ENCODE measurements around the gene LIX1L. TPM values are rescaled to one million over a fixed set of nuclear protein-coding genes. Genes with fewer than 3 reads are reported as not detected.

LIX1L gene
- total RNA-seq, 1 donor from 2014 or later, result 57.6 TPM

DNA sequence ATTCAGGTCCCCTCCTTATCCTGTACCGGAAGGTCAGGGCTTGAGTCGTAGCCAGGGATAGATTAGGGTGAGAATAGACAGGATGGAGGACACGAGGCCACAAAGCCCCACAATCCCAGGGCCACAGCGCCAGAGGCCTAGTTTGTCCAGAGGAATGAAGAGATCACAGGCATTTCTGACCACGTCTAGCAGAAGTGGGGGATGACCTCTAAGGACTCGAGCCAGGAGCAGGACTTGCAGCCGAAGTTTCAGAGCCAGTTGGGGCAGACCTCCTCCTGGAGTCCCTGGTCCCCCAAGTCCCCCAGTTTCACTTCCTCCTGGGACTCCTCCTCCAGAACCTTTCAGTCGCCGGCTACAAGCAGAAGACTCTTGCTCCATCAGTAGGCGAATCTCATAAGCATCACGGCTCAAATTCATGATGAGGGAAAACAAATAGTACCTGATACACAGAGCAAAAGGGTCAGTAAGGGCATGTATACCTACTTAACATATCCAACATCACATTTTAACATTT is 45.6 kb downstream of the LIX1L start:
- DNase-seq (ENCODE audit: low spot score), result no peak
- ATAC-seq, result no peak
- intact Hi-C loops (cut with DNase I), result no loop called here

GRCh38 chr1:145908653-145909052 is 49.2 kb downstream of the LIX1L start:
- intact Hi-C loops (cut with DNase I), result no loop called here

GRCh38 chr1:145906954-145907753 is 50.7 kb downstream of the LIX1L start:
- intact Hi-C loops (cut with DNase I), result no loop called here
- no peak for ATAC-seq
- DNase-seq (ENCODE audit: low spot score), result peak; percentile 45

More at GRCh38 chr1:145908653-145909052, 49.2 kb downstream of the LIX1L start:
- no peak for DNase-seq (ENCODE audit: low spot score)
- no peak for ATAC-seq

GRCh38 chr1:145901312-145902021 is 56.4 kb downstream of the LIX1L start:
- intact Hi-C loops (cut with DNase I), result no loop called here
- ATAC-seq, result no peak
- DNase-seq (ENCODE audit: low spot score), result no peak

DNA sequence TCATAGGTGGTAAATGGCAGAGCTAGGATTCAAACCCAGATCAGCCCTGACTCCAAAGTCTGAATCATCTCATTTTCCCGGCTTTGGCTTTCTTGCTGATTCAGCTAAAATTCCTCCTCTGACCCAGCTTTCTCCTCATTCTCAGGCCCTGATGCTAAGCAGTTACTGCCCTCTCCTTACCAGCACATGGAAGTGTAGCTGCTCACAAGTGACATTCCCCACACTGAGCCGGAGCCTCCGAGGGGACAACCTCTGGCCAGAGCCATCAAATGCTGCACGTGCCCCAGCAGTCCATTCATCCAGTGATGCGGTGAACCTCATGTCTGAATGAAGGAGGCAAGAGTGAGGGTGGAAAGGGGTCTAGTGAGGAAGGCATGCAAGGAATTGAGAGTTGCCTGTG is 59.1 kb downstream of the LIX1L start:
- DNase-seq (ENCODE audit: low spot score) (no peak), ATAC-seq (no peak)
- intact Hi-C loops (cut with DNase I), result no loop called here

DNA sequence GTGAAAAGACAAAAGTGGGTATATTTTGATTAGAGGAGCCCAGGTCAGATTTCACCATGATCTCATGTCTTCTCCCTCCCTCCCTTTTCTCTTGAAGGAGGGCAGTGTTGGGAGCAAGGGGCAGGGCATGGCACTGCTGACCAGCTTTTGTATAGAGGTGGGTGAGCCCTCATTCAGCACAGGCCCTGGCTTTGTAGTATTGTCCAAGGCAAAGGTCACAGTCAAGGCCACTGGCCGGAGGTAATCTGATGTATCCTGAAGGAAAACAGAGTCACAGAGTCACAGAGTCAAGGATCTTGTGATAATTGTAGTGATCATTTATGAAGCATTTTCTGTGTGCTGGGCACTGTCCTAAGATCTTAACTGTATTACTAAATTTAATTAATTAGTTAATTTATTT is 59.8 kb downstream of the LIX1L start:
- no peak for DNase-seq (ENCODE audit: low spot score)
- intact Hi-C loops (cut with DNase I), result no loop called here
- ATAC-seq, result no peak

GRCh38 chr1:145895471-145895870 is 62.3 kb downstream of the LIX1L start:
- DNase-seq (ENCODE audit: low spot score) (no peak), ATAC-seq (no peak)
- intact Hi-C loops (cut with DNase I), result no loop called here

DNA sequence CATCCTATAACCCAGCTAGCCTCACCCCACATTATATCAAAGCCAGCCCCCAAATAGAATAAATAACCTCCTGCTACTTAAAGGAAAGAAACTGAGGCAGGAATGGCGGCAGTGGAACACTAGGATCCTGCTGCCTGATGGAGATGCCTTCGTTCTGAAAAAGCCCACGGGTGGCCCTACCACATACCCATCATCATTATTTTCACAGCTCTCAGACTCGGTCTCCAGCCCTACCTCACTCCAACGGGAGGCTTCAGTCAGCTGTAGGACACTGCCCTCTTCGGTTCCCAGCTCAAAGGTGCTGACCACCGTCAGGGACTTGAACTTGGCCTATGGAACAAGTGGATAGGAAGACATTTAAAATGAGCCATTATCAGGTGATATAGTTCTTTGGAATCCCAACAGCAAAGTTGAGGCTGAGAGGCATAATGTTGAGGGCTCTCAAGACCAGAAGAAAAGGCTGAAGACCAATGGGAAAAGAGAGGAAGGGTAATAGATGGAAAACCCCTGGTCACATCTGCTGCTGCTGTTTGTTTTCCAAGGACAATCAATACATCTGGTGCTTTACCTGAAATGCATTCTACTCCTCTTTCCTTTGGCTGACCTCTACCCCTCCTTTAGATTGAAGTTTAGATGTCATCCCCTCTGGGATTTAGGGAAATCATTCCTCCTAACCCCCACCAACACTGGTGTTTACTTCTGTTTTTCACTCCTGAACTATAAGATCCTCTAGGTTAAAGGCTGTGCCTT is 64.3 kb downstream of the LIX1L start:
- ATAC-seq (no peak), DNase-seq (ENCODE audit: low spot score) (no peak)
- intact Hi-C loops (cut with DNase I), result no loop called here

DNA sequence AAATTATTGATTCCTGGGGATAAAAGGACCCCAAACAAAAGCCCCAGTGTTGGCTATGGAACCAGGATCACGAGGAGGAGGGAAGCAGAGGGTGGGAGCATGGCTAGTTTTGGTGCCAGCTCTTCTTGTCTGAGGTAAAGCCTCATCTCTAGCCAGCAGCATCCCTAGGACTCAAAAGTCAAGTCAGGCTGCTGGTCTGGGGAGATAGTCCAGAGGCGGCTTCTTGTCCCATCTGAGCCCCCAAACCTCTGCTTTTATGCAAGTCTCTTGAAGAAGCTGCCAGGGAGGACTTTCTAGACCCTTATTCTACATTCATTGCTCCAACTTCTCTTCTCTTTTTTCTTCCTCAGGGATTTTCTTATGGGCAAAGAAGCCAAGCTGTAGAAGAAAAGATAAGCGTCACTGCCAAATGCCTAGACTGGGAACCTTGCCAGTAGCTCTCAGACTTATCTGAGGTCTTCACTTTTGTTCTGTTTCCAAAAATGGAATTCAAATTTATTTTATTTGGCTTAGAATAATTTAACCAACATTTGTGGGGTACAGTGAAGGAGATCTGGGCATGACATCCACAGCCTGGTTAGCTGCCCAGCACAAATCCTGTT is 65.2 kb downstream of the LIX1L start:
- DNase-seq (ENCODE audit: low spot score) (no peak), ATAC-seq (peak; percentile 45)
- intact Hi-C loops (cut with DNase I), result no loop called here

DNA sequence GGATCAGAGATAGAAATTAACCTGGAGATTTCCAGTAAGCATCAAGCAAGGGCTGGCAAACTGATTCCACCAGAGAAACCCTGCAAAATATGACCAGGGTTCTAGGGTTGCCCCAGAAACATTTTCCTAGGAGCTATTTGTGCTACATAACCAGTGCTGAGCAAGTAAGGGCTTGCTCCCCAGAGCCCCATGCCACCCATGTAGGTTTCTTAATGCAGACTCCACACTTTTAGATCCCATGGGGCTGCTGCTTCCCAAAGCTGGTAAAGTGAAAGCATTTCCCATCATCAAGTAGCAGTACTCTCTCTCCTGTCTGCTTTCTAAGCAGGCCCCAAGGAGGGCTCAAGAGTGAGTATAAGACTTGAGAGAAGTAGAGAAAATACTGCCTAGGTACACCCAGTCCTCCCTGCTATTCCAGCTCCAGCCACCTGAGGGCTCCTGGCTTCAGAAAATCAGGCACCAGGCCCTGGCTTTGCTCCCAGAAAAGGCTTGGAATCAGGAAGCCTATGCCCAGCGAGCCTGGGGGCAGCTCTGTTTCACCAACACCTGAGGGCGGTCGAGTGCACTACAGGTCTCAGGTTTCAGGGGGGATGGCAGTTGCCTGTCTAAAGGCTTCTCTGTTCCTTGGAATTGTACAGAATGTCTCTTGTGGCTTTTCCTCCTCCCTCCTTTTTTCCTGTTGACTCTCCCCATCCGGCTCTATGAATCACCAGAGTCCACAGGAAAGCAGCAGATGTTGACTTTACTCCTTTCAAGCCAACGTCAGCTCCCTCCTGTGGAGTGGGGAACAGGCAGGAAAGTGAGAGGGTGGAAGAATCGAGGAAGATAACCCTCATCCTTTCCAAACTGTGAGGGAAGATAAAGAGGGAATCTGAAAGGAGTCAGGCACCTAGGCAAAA is 66.0 kb downstream of the LIX1L start:
- intact Hi-C loops (cut with DNase I), result no loop called here
- DNase-seq (ENCODE audit: low spot score), result peak; percentile 96
- peak; percentile 96 for ATAC-seq

DNA sequence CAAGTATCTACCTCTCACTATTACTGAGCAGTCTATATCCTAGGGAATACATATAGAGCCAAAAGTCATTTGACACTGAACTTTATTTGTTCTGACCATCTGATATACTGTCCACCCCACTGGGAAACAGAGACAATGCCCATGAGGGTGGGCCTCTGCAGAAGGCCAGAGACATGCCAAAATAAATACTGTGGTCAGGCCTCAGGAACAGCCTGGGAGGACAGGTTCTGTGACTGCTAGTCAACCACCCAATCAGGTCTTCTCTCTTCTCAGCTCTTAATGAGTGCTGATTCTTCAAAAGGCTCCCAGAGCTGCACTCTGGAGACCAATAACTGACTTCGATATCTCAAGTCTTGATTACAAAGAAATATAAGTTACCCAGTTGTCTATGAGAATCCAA is 66.7 kb downstream of the LIX1L start:
- no peak for DNase-seq (ENCODE audit: low spot score)
- intact Hi-C loops (cut with DNase I), result no loop called here
- ATAC-seq, result peak; percentile 20

DNA sequence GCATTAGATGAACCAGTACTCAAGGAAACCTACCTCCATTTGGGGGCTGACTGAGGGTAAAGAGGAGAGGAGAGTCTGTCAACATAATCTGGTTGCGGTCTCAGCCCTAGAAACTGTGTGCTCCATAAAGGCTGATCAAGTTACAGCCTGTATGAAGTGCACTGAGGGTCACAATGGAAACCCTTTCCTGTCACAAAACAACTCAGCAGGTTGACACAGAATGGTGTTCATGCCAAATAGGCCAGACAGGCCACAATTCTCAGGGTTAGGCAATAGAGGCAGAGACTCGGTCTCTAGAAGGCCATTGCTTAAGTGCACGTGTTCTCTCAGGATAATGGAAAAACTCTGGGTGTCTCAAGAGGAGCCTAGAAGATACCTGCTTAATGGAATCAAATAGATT is 68.1 kb downstream of the LIX1L start:
- ATAC-seq (no peak), DNase-seq (ENCODE audit: low spot score) (no peak)
- intact Hi-C loops (cut with DNase I), result no loop called here

DNA sequence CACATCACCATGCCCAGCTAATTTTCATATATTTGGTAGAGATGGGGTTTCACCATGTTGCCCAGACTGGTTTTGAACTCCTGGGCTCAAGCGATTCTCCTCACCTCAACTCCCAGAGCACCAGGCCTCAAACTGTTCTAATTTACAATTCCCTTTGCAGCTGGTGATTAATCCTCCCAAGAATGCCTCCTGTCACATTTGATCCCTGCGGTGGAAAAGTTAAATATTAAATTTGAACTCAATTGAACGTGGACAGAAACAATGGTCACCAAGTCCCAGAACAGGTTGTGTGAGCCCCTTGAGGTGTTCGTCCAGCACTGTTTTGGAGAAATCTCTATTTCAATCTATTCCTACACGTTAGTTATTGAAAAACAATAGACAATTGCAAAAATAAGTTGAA is 70.2 kb downstream of the LIX1L start:
- ATAC-seq (no peak), DNase-seq (ENCODE audit: low spot score) (no peak)
- intact Hi-C loops (cut with DNase I), result no loop called here

DNA sequence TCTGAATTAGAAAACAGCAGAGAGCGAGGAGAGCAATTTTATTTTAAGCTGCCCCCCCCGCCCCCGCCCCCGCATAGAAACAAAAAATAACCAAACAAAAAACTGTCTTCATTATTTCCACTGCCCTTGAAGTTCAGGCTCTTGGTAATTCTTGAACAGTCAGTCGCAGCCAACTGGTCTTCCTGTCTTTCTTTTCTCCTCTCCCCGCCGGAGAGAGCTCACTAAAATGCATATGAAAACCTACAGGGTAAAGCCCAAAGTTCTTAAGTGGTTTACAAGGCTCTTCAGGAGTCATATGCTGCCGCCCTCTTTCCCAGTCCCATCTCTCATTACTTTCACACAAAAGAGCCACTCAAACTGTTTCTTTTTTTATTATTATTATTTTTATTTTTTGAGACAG is 71.0 kb downstream of the LIX1L start:
- DNase-seq (ENCODE audit: low spot score) (no peak), ATAC-seq (no peak)
- intact Hi-C loops (cut with DNase I), result no loop called here

GRCh38 chr1:145886390-145886789 is 71.4 kb downstream of the LIX1L start:
- ATAC-seq, result peak; percentile 43
- intact Hi-C loops (cut with DNase I), result no loop called here
- DNase-seq (ENCODE audit: low spot score), result no peak

DNA sequence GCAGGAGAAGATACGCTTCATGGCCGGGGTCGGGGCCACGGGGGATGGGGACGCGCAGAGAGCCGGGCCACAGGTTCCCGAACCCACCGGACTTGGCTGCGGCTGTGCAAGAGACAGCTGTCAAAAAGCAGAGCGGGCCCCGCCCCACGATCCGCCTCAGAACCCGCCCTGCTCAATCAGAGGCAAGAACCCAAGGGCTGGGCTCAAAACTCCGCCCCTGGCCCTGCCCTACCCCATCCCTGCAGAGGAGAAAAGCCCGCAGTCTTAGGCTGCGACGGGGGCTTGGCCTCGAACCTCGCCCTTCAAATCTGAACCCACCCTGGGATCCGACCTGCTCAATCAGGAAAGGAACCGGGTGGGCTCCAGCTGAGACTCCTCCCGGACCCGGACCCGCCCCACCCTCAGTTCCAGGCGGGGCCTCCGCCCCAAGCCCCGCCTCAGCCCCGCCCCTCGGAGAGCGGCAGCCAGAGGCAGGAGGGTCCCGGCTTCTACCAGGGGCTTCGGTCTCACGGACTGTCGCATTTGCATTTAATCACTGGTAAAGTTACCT is 72.0 kb downstream of the LIX1L start, which contains the start of gene ANKRD35:
ANKRD35 (minus strand) TSS at position 129 of the 550 bp plus-strand sequence; CDS start at position 21, 108 bp downstream.
- peak; percentile 95 for ATAC-seq
- intact Hi-C loops (cut with DNase I), result no loop called here

DNA sequence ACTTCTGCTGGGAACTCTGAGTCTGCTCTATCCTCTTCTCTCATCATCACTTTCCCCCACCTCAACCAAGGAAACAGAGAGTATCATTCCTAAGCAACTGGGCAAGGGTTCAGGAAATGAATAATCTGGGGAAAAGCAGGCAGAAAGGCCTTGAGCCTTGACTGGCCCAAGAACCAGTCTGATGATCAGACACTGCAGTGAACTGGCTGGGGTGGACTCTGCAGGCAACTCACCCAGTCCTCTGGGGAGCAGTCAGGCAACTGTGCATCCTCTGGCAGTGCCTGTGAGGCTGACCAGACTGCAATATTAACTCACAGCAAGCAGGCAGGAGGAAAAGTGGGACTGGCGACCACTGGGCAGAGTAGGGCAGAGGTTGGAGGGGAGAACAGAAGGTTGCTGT is 73.1 kb downstream of the LIX1L start:
- DNase-seq (ENCODE audit: low spot score) (no peak), ATAC-seq (no peak)
- intact Hi-C loops (cut with DNase I), result no loop called here

More for the DNA sequence above, 72.0 kb downstream of the LIX1L start, which contains the start of gene ANKRD35:
- peak; percentile 91 for DNase-seq (ENCODE audit: low spot score)

Data from sciatic nerve (tissue), 2 donors.